Testis (tissue), 2 donors: ENCODE data around the gene CNNM1.

Experiments used
- POLR2A ChIP-seq: fragments of 450-650 bp; IDR thresholded peaks from one replicate; pipeline ENCODE4 v1.6.1; 2017; ENCODE audit warnings: antibody characterized with exemption, mild to moderate bottlenecking, moderate library complexity
- TF ChIP-seq, protein P1 (sequence below), 3 experiments: fragments of 450-650 bp in 2 of 3; fragments of 200-600 bp in 1 of 3; sonication (generic) in 1 of 3; IDR thresholded peaks; one replicate each; pipeline ENCODE4 v1.5.1; 2016 to 2019; ENCODE audit warnings: antibody characterized with exemption in 3 of 3, mild to moderate bottlenecking in 2 of 3, moderate library complexity in 1 of 3

- no peak for TF ChIP-seq POLR2A
- TF ChIP-seq, protein P1, sequence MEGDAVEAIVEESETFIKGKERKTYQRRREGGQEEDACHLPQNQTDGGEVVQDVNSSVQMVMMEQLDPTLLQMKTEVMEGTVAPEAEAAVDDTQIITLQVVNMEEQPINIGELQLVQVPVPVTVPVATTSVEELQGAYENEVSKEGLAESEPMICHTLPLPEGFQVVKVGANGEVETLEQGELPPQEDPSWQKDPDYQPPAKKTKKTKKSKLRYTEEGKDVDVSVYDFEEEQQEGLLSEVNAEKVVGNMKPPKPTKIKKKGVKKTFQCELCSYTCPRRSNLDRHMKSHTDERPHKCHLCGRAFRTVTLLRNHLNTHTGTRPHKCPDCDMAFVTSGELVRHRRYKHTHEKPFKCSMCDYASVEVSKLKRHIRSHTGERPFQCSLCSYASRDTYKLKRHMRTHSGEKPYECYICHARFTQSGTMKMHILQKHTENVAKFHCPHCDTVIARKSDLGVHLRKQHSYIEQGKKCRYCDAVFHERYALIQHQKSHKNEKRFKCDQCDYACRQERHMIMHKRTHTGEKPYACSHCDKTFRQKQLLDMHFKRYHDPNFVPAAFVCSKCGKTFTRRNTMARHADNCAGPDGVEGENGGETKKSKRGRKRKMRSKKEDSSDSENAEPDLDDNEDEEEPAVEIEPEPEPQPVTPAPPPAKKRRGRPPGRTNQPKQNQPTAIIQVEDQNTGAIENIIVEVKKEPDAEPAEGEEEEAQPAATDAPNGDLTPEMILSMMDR (IDR thresholded peaks at IDR 0.05) = no peak
These were observed 81.7 kb downstream of the CNNM1 start for GRCh38 chr10:99410876-99411275.
